ENCODE measurements around the gene CCDC127. TPM values are rescaled to one million over a fixed set of nuclear protein-coding genes. Genes with fewer than 3 reads are reported as not detected.

The CCDC127 gene
- total and polyA plus RNA-seq, 4 donors = 1.1 to 2.6 (median 2.1) TPM

DNA sequence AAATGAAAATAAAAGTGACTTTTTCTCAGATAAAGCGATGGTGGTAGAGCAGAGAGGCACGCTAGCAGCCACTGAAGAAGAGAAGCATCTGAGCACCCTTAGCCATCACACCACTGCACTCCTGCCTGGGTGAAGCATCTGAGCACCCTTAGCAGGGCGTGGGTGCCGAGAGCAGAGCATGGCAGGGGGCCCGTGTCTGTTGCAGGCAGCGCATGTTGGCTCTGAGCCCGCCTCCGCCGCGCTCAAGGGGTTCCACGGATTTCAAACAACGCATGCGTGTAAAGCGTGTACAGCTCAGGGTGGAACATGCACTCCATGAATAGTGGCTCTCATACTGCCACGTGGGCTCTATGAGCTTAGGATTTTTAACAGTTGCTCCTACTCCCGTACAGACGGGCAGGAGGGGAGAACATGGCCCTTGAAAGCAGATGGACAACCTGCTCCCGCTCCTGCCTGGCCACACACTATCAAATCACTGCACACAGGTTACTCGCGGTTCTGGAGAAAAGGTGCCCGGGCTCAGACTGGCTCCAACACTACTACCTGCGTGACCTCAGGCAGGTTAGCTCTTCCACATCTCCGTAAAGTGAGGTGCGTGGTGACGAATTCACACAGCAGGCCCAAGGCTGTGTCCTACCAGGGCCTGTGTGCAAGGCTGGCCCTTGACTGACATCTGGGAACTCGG lies 14.6 kb downstream of the CCDC127 start (continued):
- TF ChIP-seq EGR1 (IDR thresholded peaks at IDR 0.05; ENCODE audit: low read depth in 2 of 2) = no peak

DNA sequence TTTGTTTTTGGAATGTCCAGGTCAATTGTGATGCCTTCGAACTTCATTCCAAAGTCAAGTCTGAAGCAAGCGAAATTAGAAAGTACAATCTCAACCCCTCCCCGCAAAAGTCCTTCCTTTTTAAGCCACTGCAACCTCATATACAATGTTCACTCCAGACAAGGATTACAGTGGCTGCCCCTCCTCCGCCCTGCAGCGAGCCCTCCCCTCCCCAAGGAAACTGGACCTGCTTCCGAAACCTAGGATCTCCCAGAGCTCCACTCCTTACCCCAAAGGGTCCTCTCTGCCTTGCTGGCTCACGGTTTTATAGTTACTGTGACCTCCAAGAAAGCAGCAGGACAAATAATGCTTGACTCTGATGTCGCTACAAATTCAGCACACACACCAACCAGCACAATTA lies 16.3 kb downstream of the CCDC127 start:
- Histone ChIP-seq H3K36me3 (ENCODE audit: control insufficient read depth in 4 of 4, insufficient read depth in 3 of 4, low read depth in 1 of 4, low read length in 3 of 4) (peaks cover 0 to 26% (median 10%) of the 10 kb centered on the region in 4 donors), H3K9ac (ENCODE audit: low read depth in 1 of 2, low read length in 2 of 2) (no peak overlapping the region), H3K27me3 (ENCODE audit: control insufficient read depth in 4 of 4, insufficient read depth in 4 of 4, low read length in 3 of 4) (no peaks in the 10 kb centered on the region), H3K4me3 (ENCODE audit: low read depth in 1 of 3, low read length in 3 of 3) (no peak overlapping the region), H3K9me3 (ENCODE audit: control insufficient read depth in 4 of 4, low read length in 3 of 4) (no peaks in the 10 kb centered on the region), H3K4me1 (ENCODE audit: control insufficient read depth in 4 of 4, insufficient read depth in 4 of 4, low read length in 3 of 4) (no peaks in the 10 kb centered on the region), H3K27ac (ENCODE audit: low read depth in 1 of 2, low read length in 2 of 2) (no peak overlapping the region)
- no peak for TF ChIP-seq JUND (IDR thresholded peaks at IDR 0.05)
- TF ChIP-seq RAD21 (IDR thresholded peaks at IDR 0.05) = no peak
- TF ChIP-seq FOXA2 (IDR thresholded peaks at IDR 0.05) = no peak
- no peak for TF ChIP-seq FOXA1 (IDR thresholded peaks at IDR 0.05)
- TF ChIP-seq HNF4A (conservative IDR thresholded peaks at IDR 0.05) = no peak
- TF ChIP-seq RXRA (IDR thresholded peaks at IDR 0.05) = no peak
- TF ChIP-seq, protein P1, sequence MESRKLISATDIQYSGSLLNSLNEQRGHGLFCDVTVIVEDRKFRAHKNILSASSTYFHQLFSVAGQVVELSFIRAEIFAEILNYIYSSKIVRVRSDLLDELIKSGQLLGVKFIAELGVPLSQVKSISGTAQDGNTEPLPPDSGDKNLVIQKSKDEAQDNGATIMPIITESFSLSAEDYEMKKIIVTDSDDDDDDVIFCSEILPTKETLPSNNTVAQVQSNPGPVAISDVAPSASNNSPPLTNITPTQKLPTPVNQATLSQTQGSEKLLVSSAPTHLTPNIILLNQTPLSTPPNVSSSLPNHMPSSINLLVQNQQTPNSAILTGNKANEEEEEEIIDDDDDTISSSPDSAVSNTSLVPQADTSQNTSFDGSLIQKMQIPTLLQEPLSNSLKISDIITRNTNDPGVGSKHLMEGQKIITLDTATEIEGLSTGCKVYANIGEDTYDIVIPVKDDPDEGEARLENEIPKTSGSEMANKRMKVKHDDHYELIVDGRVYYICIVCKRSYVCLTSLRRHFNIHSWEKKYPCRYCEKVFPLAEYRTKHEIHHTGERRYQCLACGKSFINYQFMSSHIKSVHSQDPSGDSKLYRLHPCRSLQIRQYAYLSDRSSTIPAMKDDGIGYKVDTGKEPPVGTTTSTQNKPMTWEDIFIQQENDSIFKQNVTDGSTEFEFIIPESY (IDR thresholded peaks at IDR 0.05) = no peak
- no peak for TF ChIP-seq YY1 (IDR thresholded peaks at IDR 0.05)
- TF ChIP-seq HNF4G (IDR thresholded peaks at IDR 0.05) = no peak
- TF ChIP-seq, protein P2, sequence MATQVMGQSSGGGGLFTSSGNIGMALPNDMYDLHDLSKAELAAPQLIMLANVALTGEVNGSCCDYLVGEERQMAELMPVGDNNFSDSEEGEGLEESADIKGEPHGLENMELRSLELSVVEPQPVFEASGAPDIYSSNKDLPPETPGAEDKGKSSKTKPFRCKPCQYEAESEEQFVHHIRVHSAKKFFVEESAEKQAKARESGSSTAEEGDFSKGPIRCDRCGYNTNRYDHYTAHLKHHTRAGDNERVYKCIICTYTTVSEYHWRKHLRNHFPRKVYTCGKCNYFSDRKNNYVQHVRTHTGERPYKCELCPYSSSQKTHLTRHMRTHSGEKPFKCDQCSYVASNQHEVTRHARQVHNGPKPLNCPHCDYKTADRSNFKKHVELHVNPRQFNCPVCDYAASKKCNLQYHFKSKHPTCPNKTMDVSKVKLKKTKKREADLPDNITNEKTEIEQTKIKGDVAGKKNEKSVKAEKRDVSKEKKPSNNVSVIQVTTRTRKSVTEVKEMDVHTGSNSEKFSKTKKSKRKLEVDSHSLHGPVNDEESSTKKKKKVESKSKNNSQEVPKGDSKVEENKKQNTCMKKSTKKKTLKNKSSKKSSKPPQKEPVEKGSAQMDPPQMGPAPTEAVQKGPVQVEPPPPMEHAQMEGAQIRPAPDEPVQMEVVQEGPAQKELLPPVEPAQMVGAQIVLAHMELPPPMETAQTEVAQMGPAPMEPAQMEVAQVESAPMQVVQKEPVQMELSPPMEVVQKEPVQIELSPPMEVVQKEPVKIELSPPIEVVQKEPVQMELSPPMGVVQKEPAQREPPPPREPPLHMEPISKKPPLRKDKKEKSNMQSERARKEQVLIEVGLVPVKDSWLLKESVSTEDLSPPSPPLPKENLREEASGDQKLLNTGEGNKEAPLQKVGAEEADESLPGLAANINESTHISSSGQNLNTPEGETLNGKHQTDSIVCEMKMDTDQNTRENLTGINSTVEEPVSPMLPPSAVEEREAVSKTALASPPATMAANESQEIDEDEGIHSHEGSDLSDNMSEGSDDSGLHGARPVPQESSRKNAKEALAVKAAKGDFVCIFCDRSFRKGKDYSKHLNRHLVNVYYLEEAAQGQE (IDR thresholded peaks at IDR 0.05) = no peak
- no peak for TF ChIP-seq SP1 (IDR thresholded peaks at IDR 0.05)
- TF ChIP-seq, protein P3, sequence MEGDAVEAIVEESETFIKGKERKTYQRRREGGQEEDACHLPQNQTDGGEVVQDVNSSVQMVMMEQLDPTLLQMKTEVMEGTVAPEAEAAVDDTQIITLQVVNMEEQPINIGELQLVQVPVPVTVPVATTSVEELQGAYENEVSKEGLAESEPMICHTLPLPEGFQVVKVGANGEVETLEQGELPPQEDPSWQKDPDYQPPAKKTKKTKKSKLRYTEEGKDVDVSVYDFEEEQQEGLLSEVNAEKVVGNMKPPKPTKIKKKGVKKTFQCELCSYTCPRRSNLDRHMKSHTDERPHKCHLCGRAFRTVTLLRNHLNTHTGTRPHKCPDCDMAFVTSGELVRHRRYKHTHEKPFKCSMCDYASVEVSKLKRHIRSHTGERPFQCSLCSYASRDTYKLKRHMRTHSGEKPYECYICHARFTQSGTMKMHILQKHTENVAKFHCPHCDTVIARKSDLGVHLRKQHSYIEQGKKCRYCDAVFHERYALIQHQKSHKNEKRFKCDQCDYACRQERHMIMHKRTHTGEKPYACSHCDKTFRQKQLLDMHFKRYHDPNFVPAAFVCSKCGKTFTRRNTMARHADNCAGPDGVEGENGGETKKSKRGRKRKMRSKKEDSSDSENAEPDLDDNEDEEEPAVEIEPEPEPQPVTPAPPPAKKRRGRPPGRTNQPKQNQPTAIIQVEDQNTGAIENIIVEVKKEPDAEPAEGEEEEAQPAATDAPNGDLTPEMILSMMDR (IDR thresholded peaks at IDR 0.05; ENCODE audit: low read depth, low read length, missing input control) = no peak
- DNase-seq (ENCODE audit: low spot score) = no peak
- WGBS = 97% methylated on average over 8 of the region's 8 CpGs

DNA sequence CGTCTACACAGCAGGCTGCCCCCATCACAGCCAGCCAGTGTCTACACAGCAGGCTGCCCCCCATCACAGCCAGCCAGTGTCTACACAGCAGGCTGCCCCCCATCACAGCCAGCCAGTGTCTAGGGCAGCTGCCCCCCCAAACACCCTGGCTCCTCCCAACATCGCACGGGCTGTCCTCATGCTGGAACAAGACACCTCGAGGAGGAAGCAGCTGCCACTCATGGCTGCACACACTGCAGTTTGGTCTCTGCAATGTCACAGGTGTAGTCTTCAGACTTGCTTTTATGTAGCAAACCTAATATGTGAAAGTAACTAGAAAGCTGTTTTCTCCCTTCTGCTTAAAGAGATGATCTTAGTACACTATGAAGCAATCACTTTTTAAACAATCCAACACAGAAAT lies 17.0 kb downstream of the CCDC127 start:
- no peak for DNase-seq (ENCODE audit: low spot score)

More for the DNA sequence above, 17.0 kb downstream of the CCDC127 start:
- Histone ChIP-seq H3K9me3 (ENCODE audit: control insufficient read depth in 4 of 4, low read length in 3 of 4) (no peaks in the 10 kb centered on the region), H3K27me3 (ENCODE audit: control insufficient read depth in 4 of 4, insufficient read depth in 4 of 4, low read length in 3 of 4) (no peaks in the 10 kb centered on the region), H3K36me3 (ENCODE audit: control insufficient read depth in 4 of 4, insufficient read depth in 3 of 4, low read depth in 1 of 4, low read length in 3 of 4) (peaks cover 0 to 24% (median 8%) of the 10 kb centered on the region in 4 donors), H3K9ac (ENCODE audit: low read depth in 1 of 2, low read length in 2 of 2) (no peak overlapping the region), H3K4me3 (ENCODE audit: low read depth in 1 of 3, low read length in 3 of 3) (no peak overlapping the region), H3K4me1 (ENCODE audit: control insufficient read depth in 4 of 4, insufficient read depth in 4 of 4, low read length in 3 of 4) (no peaks in the 10 kb centered on the region), H3K27ac (ENCODE audit: low read depth in 1 of 2, low read length in 2 of 2) (no peak overlapping the region)
- TF ChIP-seq NR2F2 (IDR thresholded peaks at IDR 0.05) (no peak), EGR1 (IDR thresholded peaks at IDR 0.05; ENCODE audit: low read depth in 2 of 2) (no peak), GABPA (IDR thresholded peaks at IDR 0.05 in 1 of 2, conservative IDR thresholded peaks at IDR 0.05 in 1 of 2) (no peak), RAD21 (IDR thresholded peaks at IDR 0.05) (no peak), YY1 (IDR thresholded peaks at IDR 0.05) (no peak)
- TF ChIP-seq, protein P4, sequence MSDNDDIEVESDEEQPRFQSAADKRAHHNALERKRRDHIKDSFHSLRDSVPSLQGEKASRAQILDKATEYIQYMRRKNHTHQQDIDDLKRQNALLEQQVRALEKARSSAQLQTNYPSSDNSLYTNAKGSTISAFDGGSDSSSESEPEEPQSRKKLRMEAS (IDR thresholded peaks at IDR 0.05) = no peak
- TF ChIP-seq, protein P2 (IDR thresholded peaks at IDR 0.05) = no peak
- TF ChIP-seq, protein P5, sequence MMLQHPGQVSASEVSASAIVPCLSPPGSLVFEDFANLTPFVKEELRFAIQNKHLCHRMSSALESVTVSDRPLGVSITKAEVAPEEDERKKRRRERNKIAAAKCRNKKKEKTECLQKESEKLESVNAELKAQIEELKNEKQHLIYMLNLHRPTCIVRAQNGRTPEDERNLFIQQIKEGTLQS (IDR thresholded peaks at IDR 0.05) = no peak
- 87% methylated on average over 4 of the region's 4 CpGs for WGBS
